ENCODE results near the gene CLPX. TPM values are rescaled to one million over a fixed set of nuclear protein-coding genes. Genes with fewer than 3 reads are reported as not detected.

The CLPX gene
- total RNA-seq, 1 experiment from 2014 or later = 44.1 TPM

- intact Hi-C loops (cut with micrococcal nuclease; ENCODE audit: unreplicated experiment) = no loop called here
- H3K4me2 ChIP-seq = no peak overlapping the region
- no TSS peak for BruUV-seq (replicated peaks)
- TF ChIP-seq EZH2 (IDR thresholded peaks at IDR 0.05; ENCODE audit: low read depth) (no peak), CTCF (conservative IDR thresholded peaks at IDR 0.05) (no peak)
- ChIA-PET CTCF (no interaction called here), POLR2A (ENCODE audit: unreplicated experiment) (no interaction called here)
- no peak for DNase-seq
- no peaks in the 10 kb centered on the region for H3K9me3 ChIP-seq (ENCODE audit: insufficient read depth, low read depth)
- no peaks in the 10 kb centered on the region for H3F3A ChIP-seq (ENCODE audit: insufficient read depth, low read depth)
- H3K36me3 ChIP-seq (ENCODE audit: low read depth) = no peaks in the 10 kb centered on the region
- H3K4me3 ChIP-seq = no peak overlapping the region
- H3K27me3 ChIP-seq (ENCODE audit: insufficient read depth, low read depth) = no peaks in the 10 kb centered on the region
- no peaks in the 10 kb centered on the region for H3K79me2 ChIP-seq (ENCODE audit: low read depth)
- H4K20me1 ChIP-seq (ENCODE audit: insufficient read depth) = no peaks in the 10 kb centered on the region
- H3K9me2 ChIP-seq (ENCODE audit: insufficient read depth) = no peaks in the 10 kb centered on the region
- H2AFZ ChIP-seq = no peak overlapping the region
- H3K27ac ChIP-seq = no peak overlapping the region
- H3K4me1 ChIP-seq (replicated peaks; ENCODE audit: insufficient read depth) = no peaks in the 10 kb centered on the region
Measured at GRCh38 chr15:65217526-65218482, 32.7 kb upstream of the CLPX start.

- H3F3A ChIP-seq (ENCODE audit: insufficient read depth, low read depth) = peaks cover 2% of the 10 kb centered on the region; the same call in 1 of the 2 replicates
- no TSS peak for BruUV-seq (replicated peaks)
Measured at GRCh38 chr15:65215496-65215895, 30.4 kb upstream of the CLPX start.

GRCh38 chr15:65214010-65214409 lies 28.9 kb upstream of the CLPX start:
- Histone ChIP-seq H2AFZ (no peak overlapping the region), H3K4me3 (no peak overlapping the region), H3K79me2 (ENCODE audit: low read depth) (no peaks in the 10 kb centered on the region), H3K27me3 (ENCODE audit: insufficient read depth, low read depth) (no peaks in the 10 kb centered on the region), H3F3A (ENCODE audit: insufficient read depth, low read depth) (peaks cover 17% of the 10 kb centered on the region; the same call in 1 of the 2 replicates), H3K36me3 (ENCODE audit: low read depth) (no peaks in the 10 kb centered on the region), H3K4me1 (replicated peaks; ENCODE audit: insufficient read depth) (peaks cover 33% of the 10 kb centered on the region), H3K9me3 (ENCODE audit: insufficient read depth, low read depth) (no peaks in the 10 kb centered on the region), H3K4me2 (no peak overlapping the region), H3K9me2 (ENCODE audit: insufficient read depth) (no peaks in the 10 kb centered on the region), H3K27ac (no peak overlapping the region), H4K20me1 (ENCODE audit: insufficient read depth) (no peaks in the 10 kb centered on the region)
- TF ChIP-seq EZH2 (IDR thresholded peaks at IDR 0.05; ENCODE audit: low read depth) (no peak), CTCF (conservative IDR thresholded peaks at IDR 0.05) (no peak)
- no peak for DNase-seq
- intact Hi-C loops (cut with micrococcal nuclease; ENCODE audit: unreplicated experiment) = no loop called here
- POLR2A ChIA-PET (ENCODE audit: unreplicated experiment) = no interaction called here
- BruUV-seq (replicated peaks) = no TSS peak
- CTCF ChIA-PET = no interaction called here

More at GRCh38 chr15:65215496-65215895, 30.4 kb upstream of the CLPX start:
- Histone ChIP-seq H3K4me3 (no peak overlapping the region), H3K27me3 (ENCODE audit: insufficient read depth, low read depth) (no peaks in the 10 kb centered on the region), H3K36me3 (ENCODE audit: low read depth) (no peaks in the 10 kb centered on the region), H3K27ac (no peak overlapping the region), H3K4me2 (no peak overlapping the region), H3K79me2 (ENCODE audit: low read depth) (no peaks in the 10 kb centered on the region), H4K20me1 (ENCODE audit: insufficient read depth) (no peaks in the 10 kb centered on the region), H2AFZ (no peak overlapping the region), H3K9me2 (ENCODE audit: insufficient read depth) (no peaks in the 10 kb centered on the region), H3K9me3 (ENCODE audit: insufficient read depth, low read depth) (no peaks in the 10 kb centered on the region), H3K4me1 (replicated peaks; ENCODE audit: insufficient read depth) (peaks cover 18% of the 10 kb centered on the region)
- intact Hi-C loops (cut with micrococcal nuclease; ENCODE audit: unreplicated experiment) = no loop called here
- TF ChIP-seq CTCF (conservative IDR thresholded peaks at IDR 0.05) (no peak), EZH2 (IDR thresholded peaks at IDR 0.05; ENCODE audit: low read depth) (no peak)
- ChIA-PET POLR2A (ENCODE audit: unreplicated experiment) (no interaction called here), CTCF (no interaction called here)
- DNase-seq = no peak
